DND-41 (cell line): Measurements from ENCODE around the gene KIFC3.

Source experiments
- ATAC-seq: fragments of 200-7000 bp; cut with Tn5 transposase; 3 replicates; pipeline ENCODE4 v1.9.1; 2021; ENCODE audit warnings: low read depth; ENCODE audit not compliant: insufficient read depth
- DNase-seq: peaks from one replicate; pipeline ENCODE4 v3.0.0-alpha.2; 2020
- H2AFZ ChIP-seq: 2 replicates; pipeline ENCODE4 v1.6.0; 2012; ENCODE audit warnings: low read depth, low read length
- H3K27ac ChIP-seq: 2 replicates; pipeline ENCODE4 v1.5.1; 2012; ENCODE audit warnings: low read length, inconsistent platforms
- H3K27me3 ChIP-seq: fragments of 200-600 bp; sonication (generic); 2 replicates; pipeline ENCODE4 v1.6.0; 2012; ENCODE audit warnings: low read length, mild to moderate bottlenecking, inconsistent platforms; ENCODE audit not compliant: insufficient read depth, poor library complexity
- H3K36me3 ChIP-seq: 2 replicates; pipeline ENCODE4 v1.5.1; 2012; ENCODE audit warnings: low read length, inconsistent platforms; ENCODE audit not compliant: insufficient read depth
- H3K4me1 ChIP-seq: 2 replicates; pipeline ENCODE4 v1.5.1; 2012; ENCODE audit warnings: mild to moderate bottlenecking, low read length; ENCODE audit not compliant: insufficient read depth
- H3K4me2 ChIP-seq: 2 replicates; pipeline ENCODE4 v1.6.0; 2012; ENCODE audit warnings: mild to moderate bottlenecking, moderate library complexity, low read length, inconsistent platforms; ENCODE audit not compliant: insufficient read depth
- H3K4me3 ChIP-seq, 2 experiments: fragments of 200-600 bp in 1 of 2; shearing (Covaris generic) in 1 of 2; 2 replicates each; pipeline ENCODE4 v1.5.1; 2012 to 2016; ENCODE audit warnings: inconsistent platforms in 2 of 2, low read length in 2 of 2, mild to moderate bottlenecking in 2 of 2, low read depth in 1 of 2, moderate library complexity in 1 of 2
- H3K79me2 ChIP-seq: 2 replicates; pipeline ENCODE4 v1.6.0; 2012; ENCODE audit warnings: low read length, inconsistent platforms; ENCODE audit not compliant: insufficient read depth
- H3K9ac ChIP-seq: 2 replicates; pipeline ENCODE4 v1.6.0; 2012; ENCODE audit warnings: low read depth, mild to moderate bottlenecking, inconsistent platforms, low read length, moderate library complexity
- H3K9me3 ChIP-seq: 2 replicates; pipeline ENCODE4 v1.5.1; 2012; ENCODE audit warnings: low read length, moderate library complexity, mild to moderate bottlenecking, inconsistent platforms; ENCODE audit not compliant: insufficient read depth, severe bottlenecking
- H4K20me1 ChIP-seq: 2 replicates; pipeline ENCODE4 v1.6.0; 2012; ENCODE audit warnings: low read length; ENCODE audit not compliant: insufficient read depth
- CTCF ChIP-seq: IDR thresholded peaks from 2 replicates; pipeline ENCODE4 v1.5.1; 2012; ENCODE audit warnings: borderline replicate concordance, low read length, moderate library complexity, mild to moderate bottlenecking; ENCODE audit not compliant: poor library complexity, severe bottlenecking; ENCODE audit errors: extremely low read depth
- EZH2 ChIP-seq: IDR thresholded peaks from 3 replicates; pipeline ENCODE4 v1.6.1; 2012; ENCODE audit warnings: borderline replicate concordance, low read depth, mild to moderate bottlenecking, moderate library complexity, low read length, inconsistent platforms; ENCODE audit not compliant: severe bottlenecking

The KIFC3 gene

GRCh38 chr16:57760357-57761160 lies 41.7 kb downstream of the KIFC3 start:
- ATAC-seq = no peak
- peaks cover 21% of the 10 kb centered on the region for H3K36me3 ChIP-seq
- no peaks in the 10 kb centered on the region for H3K4me1 ChIP-seq
- no peaks in the 10 kb centered on the region for H3K27me3 ChIP-seq
- DNase-seq = no peak
- H3K27ac ChIP-seq = no peak overlapping the region
- peaks cover 10% of the 10 kb centered on the region; the same call in 1 of the 2 replicates for H4K20me1 ChIP-seq
- no peak overlapping the region for H3K9ac ChIP-seq
- H3K79me2 ChIP-seq = no peaks in the 10 kb centered on the region
- H3K4me2 ChIP-seq = no peak overlapping the region
- H3K4me3 ChIP-seq = no peak overlapping the region
- no peak overlapping the region for H2AFZ ChIP-seq
- H3K9me3 ChIP-seq = no peaks in the 10 kb centered on the region
- TF ChIP-seq CTCF (no peak), EZH2 (no peak)

GRCh38 chr16:57759541-57760356 lies 42.5 kb downstream of the KIFC3 start:
- ATAC-seq (no peak), DNase-seq (no peak)
- Histone ChIP-seq H3K79me2 (no peaks in the 10 kb centered on the region), H3K4me3 (no peak overlapping the region), H3K27ac (no peak overlapping the region), H3K4me2 (no peak overlapping the region), H3K9ac (no peak overlapping the region), H3K4me1 (no peaks in the 10 kb centered on the region), H3K9me3 (no peaks in the 10 kb centered on the region), H2AFZ (no peak overlapping the region), H3K36me3 (peaks cover 29% of the 10 kb centered on the region), H3K27me3 (no peaks in the 10 kb centered on the region), H4K20me1 (peaks cover 10% of the 10 kb centered on the region; the same call in 1 of the 2 replicates)
- no peak for TF ChIP-seq EZH2
- no peak for TF ChIP-seq CTCF

GRCh38 chr16:57759131-57759530 lies 43.2 kb downstream of the KIFC3 start:
- no peaks in the 10 kb centered on the region for H3K27me3 ChIP-seq
- H3K9me3 ChIP-seq = no peaks in the 10 kb centered on the region
- peaks cover 10% of the 10 kb centered on the region; the same call in 1 of the 2 replicates for H4K20me1 ChIP-seq
- DNase-seq = no peak
- H3K9ac ChIP-seq = no peak overlapping the region
- H3K4me3 ChIP-seq = no peak overlapping the region
- no peak for ATAC-seq
- TF ChIP-seq EZH2 (no peak), CTCF (no peak)
- H2AFZ ChIP-seq = no peak overlapping the region
- H3K36me3 ChIP-seq = peaks cover 35% of the 10 kb centered on the region
- H3K27ac ChIP-seq = no peak overlapping the region
- H3K4me1 ChIP-seq = no peaks in the 10 kb centered on the region
- H3K4me2 ChIP-seq = no peak overlapping the region
- no peaks in the 10 kb centered on the region for H3K79me2 ChIP-seq
